CD8-positive, alpha-beta memory T cell (primary cell): ENCODE measurements around the gene CDH3. TPM values are rescaled to one million over a fixed set of nuclear protein-coding genes. Genes with fewer than 3 reads are reported as not detected.

ENCODE experiments used
- CTCF ChIA-PET: fragments of 350-600 bp; sonication (Branson Sonifier 250); formaldehyde crosslinking; loops from one replicate; lab custom pipeline; 2021; ENCODE audit warnings: antibody characterized with exemption; lab: Charles Lee
- POLR2A ChIA-PET: fragments of 350-600 bp; sonication (Branson Sonifier 250); formaldehyde crosslinking; loops from one replicate; lab custom pipeline; 2021; ENCODE audit warnings: antibody characterized with exemption; lab: Charles Lee
- DNase-seq, 5 donors: peaks; one replicate each; pipeline versions ENCODE4 v3.0.0 to v3.0.0-alpha.2; 2020 to 2022; ENCODE audit warnings: mixed read lengths in 1 of 5
- H3K27ac ChIP-seq: one replicate; pipeline ENCODE4 v1.7.0; 2013; ENCODE audit warnings: low read depth, mild to moderate bottlenecking, low read length, moderate library complexity
- H3K27me3 ChIP-seq: 2 replicates; pipeline ENCODE4 v1.7.0; 2013; ENCODE audit warnings: low read length, mild to moderate bottlenecking; ENCODE audit not compliant: insufficient read depth, poor library complexity, severe bottlenecking
- H3K36me3 ChIP-seq: 2 replicates; pipeline ENCODE4 v1.7.0; 2013; ENCODE audit warnings: mild to moderate bottlenecking, low read length, moderate library complexity; ENCODE audit not compliant: insufficient read depth
- H3K4me1 ChIP-seq: 2 replicates; pipeline ENCODE4 v1.7.0; 2013; ENCODE audit warnings: mild to moderate bottlenecking, low read length, moderate library complexity; ENCODE audit not compliant: insufficient read depth
- H3K4me3 ChIP-seq: 2 replicates; pipeline ENCODE4 v1.7.0; 2013; ENCODE audit warnings: mild to moderate bottlenecking, low read length
- H3K9me3 ChIP-seq: 2 replicates; pipeline ENCODE4 v1.7.0; 2013; ENCODE audit warnings: mild to moderate bottlenecking, low read length
- H3K27ac Mint-ChIP-seq, 8 donors: one replicate each; pipeline ENCODE4 v1.8.0; 2020 to 2021; ENCODE audit warnings: mixed read lengths in 8 of 8, mild to moderate bottlenecking in 6 of 8, inconsistent platforms in 3 of 8, moderate library complexity in 3 of 8
- H3K27me3 Mint-ChIP-seq, 2 donors: one replicate each; pipeline ENCODE4 v1.8.0; 2020 to 2021; ENCODE audit warnings: mixed read lengths in 2 of 2, mild to moderate bottlenecking in 1 of 2, moderate library complexity in 1 of 2
- H3K36me3 Mint-ChIP-seq, 3 donors: one replicate each; pipeline ENCODE4 v1.8.0; 2020 to 2021; ENCODE audit warnings: mixed read lengths in 3 of 3, inconsistent platforms in 1 of 3, mild to moderate bottlenecking in 1 of 3
- H3K4me1 Mint-ChIP-seq, 3 donors: one replicate each; pipeline ENCODE4 v1.8.0; 2020 to 2021; ENCODE audit warnings: mixed read lengths in 3 of 3, inconsistent platforms in 1 of 3, mild to moderate bottlenecking in 1 of 3
- H3K4me3 Mint-ChIP-seq, 7 donors: one replicate each; pipeline ENCODE4 v1.8.0; 2020 to 2021; ENCODE audit warnings: mixed read lengths in 7 of 7, mild to moderate bottlenecking in 6 of 7, moderate library complexity in 4 of 7, inconsistent platforms in 2 of 7
- H3K9me3 Mint-ChIP-seq, 5 donors: one replicate each; pipeline ENCODE4 v1.8.0; 2020 to 2022; ENCODE audit warnings: mixed read lengths in 5 of 5, mild to moderate bottlenecking in 3 of 5, moderate library complexity in 2 of 5, inconsistent platforms in 1 of 5
- polyA plus RNA-seq: library from polyadenylated mRNA; unstranded; fragments of 300-500 nt; fragmentation: Illumina TruSeq; gene quantifications from one replicate; pipeline ENCODE4 v1.2.3, GENCODE V29; 2021
- total RNA-seq, 2 experiments: library from RNA; stranded (reverse); gene quantifications; one replicate each; pipeline ENCODE4 v1.2.3, GENCODE V29; 2021

The CDH3 gene
- total and polyA plus RNA-seq, 3 experiments from 2014 or later: 0.14 TPM; not detected in 2

GRCh38 chr16:68698091-68698490, 53.0 kb downstream of the CDH3 start:
- CTCF ChIA-PET: interaction anchor here (1.1 kb wide), 1 partner anchor 102 kb away, joined by 3 read pairs; no protein-coding TSS in a partner anchor
- H3K27me3 ChIP-seq: no peaks in the 10 kb centered on the region

DNA sequence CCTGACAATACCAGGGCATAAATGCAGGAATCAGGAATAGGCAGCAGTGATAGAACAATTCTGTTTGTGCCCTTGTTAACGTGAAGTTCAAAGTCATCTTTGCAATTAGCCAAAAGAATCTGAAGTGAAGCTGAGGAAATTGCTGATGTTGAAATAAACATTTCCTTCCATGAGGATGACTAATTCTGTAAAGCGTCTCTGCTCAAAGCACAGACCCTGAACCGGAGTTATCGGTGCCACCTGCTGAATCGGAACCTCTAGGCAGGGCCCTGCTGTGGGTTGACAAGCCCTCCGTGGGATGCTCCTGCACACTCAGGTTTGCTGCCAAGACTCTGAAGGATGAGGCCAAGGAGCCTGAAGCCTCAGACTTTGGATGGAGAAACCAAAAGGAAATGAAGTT, 55.0 kb downstream of the CDH3 start:
- Histone ChIP-seq H3K27me3 (no peaks in the 10 kb centered on the region), H3K4me1 (no peaks in the 10 kb centered on the region), H3K27ac (no peak overlapping the region), H3K9me3 (no peaks in the 10 kb centered on the region), H3K4me3 (no peak overlapping the region), H3K36me3 (no peaks in the 10 kb centered on the region)
- no peak for DNase-seq
- Mint-ChIP-seq H3K4me3 (no peak overlapping the region), H3K27ac (no peak overlapping the region), H3K4me1 (peaks cover 0 to 4% (median 0%) of the 10 kb centered on the region in 3 donors), H3K9me3 (no peaks in the 10 kb centered on the region), H3K36me3 (no peaks in the 10 kb centered on the region), H3K27me3 (no peaks in the 10 kb centered on the region)
- POLR2A ChIA-PET: no interaction called here
- CTCF ChIA-PET: no interaction called here

More at GRCh38 chr16:68698091-68698490, 53.0 kb downstream of the CDH3 start:
- H3K27me3 Mint-ChIP-seq: peaks cover 0 to 5% of the 10 kb centered on the region in 2 donors
- no peaks in the 10 kb centered on the region for H3K36me3 Mint-ChIP-seq
- Histone ChIP-seq H3K4me3 (no peak overlapping the region), H3K36me3 (no peaks in the 10 kb centered on the region), H3K9me3 (no peaks in the 10 kb centered on the region), H3K4me1 (no peaks in the 10 kb centered on the region), H3K27ac (no peak overlapping the region)
- no peaks in the 10 kb centered on the region for H3K4me1 Mint-ChIP-seq
- no peak overlapping the region for H3K4me3 Mint-ChIP-seq
- no peak overlapping the region for H3K27ac Mint-ChIP-seq
- POLR2A ChIA-PET: no interaction called here
- no peaks in the 10 kb centered on the region for H3K9me3 Mint-ChIP-seq
- DNase-seq: no peak

DNA sequence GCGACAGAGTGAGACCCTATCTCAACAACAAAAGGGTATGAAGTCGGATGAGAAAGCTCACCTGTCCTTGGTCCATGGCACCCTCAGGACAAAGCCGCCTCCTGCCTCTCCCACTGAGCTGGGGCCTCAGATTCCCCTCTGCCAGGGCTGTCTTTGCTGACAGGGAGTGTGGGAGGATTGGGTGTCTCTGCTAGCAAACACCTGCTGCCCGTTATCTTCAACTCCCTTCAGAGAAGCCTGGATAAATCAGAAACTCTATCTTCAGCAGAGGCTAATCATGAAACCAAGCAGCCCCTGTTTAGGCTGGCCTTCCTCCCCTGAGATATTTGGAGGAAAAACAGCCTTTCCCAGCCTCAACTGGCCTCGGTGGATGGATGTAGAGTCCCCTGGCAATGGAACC, 55.7 kb downstream of the CDH3 start:
- Mint-ChIP-seq H3K4me3 (no peak overlapping the region), H3K27ac (no peak overlapping the region), H3K4me1 (peaks cover 0 to 4% (median 0%) of the 10 kb centered on the region in 3 donors), H3K36me3 (no peaks in the 10 kb centered on the region), H3K9me3 (no peaks in the 10 kb centered on the region), H3K27me3 (no peaks in the 10 kb centered on the region)
- H3K27ac ChIP-seq: no peak overlapping the region
- no peaks in the 10 kb centered on the region for H3K9me3 ChIP-seq
- no peaks in the 10 kb centered on the region for H3K27me3 ChIP-seq
- H3K4me3 ChIP-seq: no peak overlapping the region
- H3K36me3 ChIP-seq: no peaks in the 10 kb centered on the region
- H3K4me1 ChIP-seq: no peaks in the 10 kb centered on the region
- ChIA-PET POLR2A (no interaction called here), CTCF (no interaction called here)
- DNase-seq: no peak

GRCh38 chr16:68704232-68704867, 59.2 kb downstream of the CDH3 start:
- no peaks in the 10 kb centered on the region for H3K27me3 ChIP-seq
- no peaks in the 10 kb centered on the region for H3K36me3 Mint-ChIP-seq
- H3K4me1 Mint-ChIP-seq: peaks cover 0 to 4% (median 0%) of the 10 kb centered on the region in 3 donors
- no peak overlapping the region for H3K27ac Mint-ChIP-seq
- H3K4me1 ChIP-seq: no peaks in the 10 kb centered on the region
- H3K9me3 Mint-ChIP-seq: no peaks in the 10 kb centered on the region
- DNase-seq: peak; percentile 17 to 67 (median 29)
- no peaks in the 10 kb centered on the region for H3K36me3 ChIP-seq
- CTCF ChIA-PET: interaction anchor here (1.2 to 1.3 kb wide), 2 partner anchors 96 to 169 kb away, joined by 3 read pairs; no protein-coding TSS in a partner anchor
- H3K27ac ChIP-seq: no peak overlapping the region
- H3K9me3 ChIP-seq: no peaks in the 10 kb centered on the region
- POLR2A ChIA-PET: no interaction called here
- peaks cover 0 to 2% of the 10 kb centered on the region in 2 donors for H3K27me3 Mint-ChIP-seq
- H3K4me3 ChIP-seq: no peak overlapping the region
- H3K4me3 Mint-ChIP-seq: no peak overlapping the region

- no peak for DNase-seq
- H3K9me3 ChIP-seq: no peaks in the 10 kb centered on the region
- no peak overlapping the region for H3K27ac Mint-ChIP-seq
- H3K27me3 ChIP-seq: no peaks in the 10 kb centered on the region
- no peak overlapping the region for H3K4me3 ChIP-seq
- H3K4me1 Mint-ChIP-seq: peaks cover 0 to 8% (median 2%) of the 10 kb centered on the region in 3 donors
- H3K4me1 ChIP-seq: no peaks in the 10 kb centered on the region
- POLR2A ChIA-PET: no interaction called here
- H3K27ac ChIP-seq: no peak overlapping the region
- CTCF ChIA-PET: no interaction called here
- H3K9me3 Mint-ChIP-seq: no peaks in the 10 kb centered on the region
- no peaks in the 10 kb centered on the region for H3K36me3 ChIP-seq
- no peak overlapping the region for H3K4me3 Mint-ChIP-seq
- H3K27me3 Mint-ChIP-seq: peaks cover 13 to 15% of the 10 kb centered on the region in 2 donors
- H3K36me3 Mint-ChIP-seq: no peaks in the 10 kb centered on the region
Observed at GRCh38 chr16:68707340-68708152, 62.4 kb downstream of the CDH3 start.

- Mint-ChIP-seq H3K27ac (no peak overlapping the region), H3K36me3 (no peaks in the 10 kb centered on the region), H3K9me3 (no peaks in the 10 kb centered on the region), H3K27me3 (peaks cover 15 to 23% of the 10 kb centered on the region in 2 donors), H3K4me1 (peaks cover 0 to 4% (median 2%) of the 10 kb centered on the region in 3 donors), H3K4me3 (no peak overlapping the region)
- H3K36me3 ChIP-seq: no peaks in the 10 kb centered on the region
- H3K4me1 ChIP-seq: no peaks in the 10 kb centered on the region
- ChIA-PET POLR2A (no interaction called here), CTCF (no interaction called here)
- no peaks in the 10 kb centered on the region for H3K27me3 ChIP-seq
- no peak overlapping the region for H3K4me3 ChIP-seq
- no peak for DNase-seq
- H3K9me3 ChIP-seq: no peaks in the 10 kb centered on the region
- H3K27ac ChIP-seq: no peak overlapping the region
Observed at GRCh38 chr16:68710211-68710610, 65.1 kb downstream of the CDH3 start.

GRCh38 chr16:68711421-68712139, 66.5 kb downstream of the CDH3 start:
- peaks cover 15 to 23% of the 10 kb centered on the region in 2 donors for H3K27me3 Mint-ChIP-seq
- DNase-seq: no peak

More at GRCh38 chr16:68711421-68712139, 66.5 kb downstream of the CDH3 start:
- no peaks in the 10 kb centered on the region for H3K27me3 ChIP-seq
- ChIA-PET POLR2A (no interaction called here), CTCF (interaction anchor here (1.0 kb wide), 1 partner anchor 89 kb away, joined by 3 read pairs; no protein-coding TSS in a partner anchor)
- no peaks in the 10 kb centered on the region for H3K36me3 ChIP-seq
- Mint-ChIP-seq H3K4me3 (no peak overlapping the region), H3K9me3 (no peaks in the 10 kb centered on the region), H3K27ac (peak overlapping the region in 1 of 8 donors; percentile 33), H3K4me1 (peaks cover 0 to 4% (median 2%) of the 10 kb centered on the region in 3 donors), H3K36me3 (no peaks in the 10 kb centered on the region)
- H3K27ac ChIP-seq: no peak overlapping the region
- H3K9me3 ChIP-seq: no peaks in the 10 kb centered on the region
- H3K4me1 ChIP-seq: no peaks in the 10 kb centered on the region
- no peak overlapping the region for H3K4me3 ChIP-seq
